Pancreas (tissue), 10 donors: ENCODE measurements around the gene OR2AT4. TPM values are rescaled to one million over a fixed set of nuclear protein-coding genes. Genes with fewer than 3 reads are reported as not detected.
"Not testable (repeated sequence)": the region's sequence is repeated elsewhere in the genome, so short reads cannot be mapped to it uniquely, and the experiment has no call there.

Experiments used
- ATAC-seq, 4 donors: fragments of 200-7000 bp; cut with Tn5 transposase; one replicate each; pipeline versions ENCODE4 v1.8.0 to v1.9.1; 2020; ENCODE audit warnings: mild to moderate bottlenecking in 4 of 4, moderate library complexity in 4 of 4
- DNase-seq, 6 donors: peaks; one replicate each; pipeline ENCODE4 v3.0.0-alpha.2; 2020
- FAIRE-seq: peaks from 2 replicates; lab custom pipeline; 2012; peaks lifted over from hg19 to GRCh38; lab: Jason Lieb, UNC
- H3K27ac ChIP-seq, 4 donors: fragments of 200-600 bp; sonication (generic); 1 replicate in 3 of 4; 2 replicates in 1 of 4; pipeline versions ENCODE4 v1.5.0 to v1.8.0; 2020
- H3K27me3 ChIP-seq, 4 donors: fragments of 200-600 bp; one replicate each; pipeline ENCODE4 v1.8.0; 2021
- H3K36me3 ChIP-seq, 3 donors: fragments of 200-600 bp; sonication (generic) in 1 of 3; one replicate each; pipeline versions ENCODE4 v1.5.0 to v1.8.0; 2020 to 2021
- H3K4me1 ChIP-seq, 3 donors: fragments of 200-600 bp; one replicate each; pipeline ENCODE4 v1.8.0; 2021
- H3K4me3 ChIP-seq, 4 donors: fragments of 200-600 bp; sonication (generic) in 2 of 4; one replicate each; pipeline versions ENCODE4 v1.5.0 to v1.8.0; 2020 to 2021
- H3K9me3 ChIP-seq, 4 donors: fragments of 200-600 bp; one replicate each; pipeline ENCODE4 v1.8.0; 2021
- WGBS, 2 donors: extraction: QIAGEN DNeasy Blood & Tissue Kit; methylation state at CpG; one replicate each; pipeline ENCODE4 v1.1.7; 2013; 5-methylcytosine and 5-hydroxymethylcytosine counted together
- intact Hi-C, 3 donors: fragments of 100-400 bp; cut with DNase I; formaldehyde crosslinking; loops; one replicate each; pipeline versions ENCODE4 v1.11.1 to v1.14.2; 2022
- polyA plus RNA-seq, 2 donors: library from polyadenylated mRNA; stranded (reverse); fragments of 200-250 nt; gene quantifications; one replicate each; pipeline ENCODE4 v1.2.3, GENCODE V29; 2013
- total RNA-seq, 6 donors: library from RNA; stranded (reverse); fragmentation: NEBNext Ultra II Directional in 4 of 6; extraction: Animal tissue kit (Norgen Biotek cat#: 25700) in 4 of 6; gene quantifications; one replicate each; pipeline versions ENCODE4 v1.2.1 to v1.2.4, GENCODE V29; 2021 to 2023
- TF ChIP-seq, protein P1 (sequence below), 4 donors: fragments of 200-600 bp; sonication (generic) in 3 of 4; IDR thresholded peaks; one replicate each; pipeline versions ENCODE4 v1.5.0 to v1.8.0; 2021; ENCODE audit warnings: antibody characterized with exemption in 4 of 4
- donor health status: healthy with polysubstance abuse.
- donor health status: DM: no; HTN: no; CAD: no; lungs with moderate emphysema.
- donor health status: DM: no; HTN: no; CAD: no.
- donor health status: control.
- donor health status: control.
- donor health status: Bipolar disorder and iron deficiency.
- donor health status: DM: yes; HTN: yes; CAD: no.
- donor health status: DM: no; HTN: no; CAD: no.
- donor health status: DM: no; HTN: no; CAD: no.
- donor health status: DM: yes; HTN: yes; CAD: no.

Gene OR2AT4
- total and polyA plus RNA-seq, 8 donors, result under 0.01 TPM; not detected in 7

DNA sequence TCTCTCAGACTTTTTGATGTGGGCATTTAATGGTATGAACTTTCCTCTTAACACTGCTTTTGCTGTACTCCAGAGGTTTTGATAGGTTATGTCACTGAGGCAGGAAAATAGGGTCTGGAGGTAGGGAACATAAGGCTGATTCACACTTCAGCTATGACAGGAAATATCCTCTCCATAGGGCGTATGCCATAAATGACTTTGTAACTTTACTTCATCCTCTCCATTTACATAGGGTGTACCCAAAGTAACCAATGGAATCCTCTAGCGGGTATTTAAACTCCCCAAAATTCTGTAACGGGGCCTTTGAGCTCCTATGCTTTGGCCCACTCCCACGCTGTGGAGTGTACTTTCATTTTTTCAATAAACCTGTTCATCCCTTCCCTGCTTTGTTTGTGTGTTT, 49.5 kb downstream of the OR2AT4 start:
- DNase-seq (no peak), ATAC-seq (no peak), FAIRE-seq (no peak)
- Histone ChIP-seq H3K27ac (no peak overlapping the region), H3K27me3 (no peaks in the 10 kb centered on the region), H3K4me3 (no peak overlapping the region), H3K9me3 (no peaks in the 10 kb centered on the region), H3K4me1 (peaks cover 0 to 9% (median 0%) of the 10 kb centered on the region in 3 donors), H3K36me3 (no peaks in the 10 kb centered on the region)
- intact Hi-C loops, result no loop called here
- 90 to 92% methylated on average over 4 of the region's 4 CpGs for WGBS, 2 donors
- TF ChIP-seq, protein P1, sequence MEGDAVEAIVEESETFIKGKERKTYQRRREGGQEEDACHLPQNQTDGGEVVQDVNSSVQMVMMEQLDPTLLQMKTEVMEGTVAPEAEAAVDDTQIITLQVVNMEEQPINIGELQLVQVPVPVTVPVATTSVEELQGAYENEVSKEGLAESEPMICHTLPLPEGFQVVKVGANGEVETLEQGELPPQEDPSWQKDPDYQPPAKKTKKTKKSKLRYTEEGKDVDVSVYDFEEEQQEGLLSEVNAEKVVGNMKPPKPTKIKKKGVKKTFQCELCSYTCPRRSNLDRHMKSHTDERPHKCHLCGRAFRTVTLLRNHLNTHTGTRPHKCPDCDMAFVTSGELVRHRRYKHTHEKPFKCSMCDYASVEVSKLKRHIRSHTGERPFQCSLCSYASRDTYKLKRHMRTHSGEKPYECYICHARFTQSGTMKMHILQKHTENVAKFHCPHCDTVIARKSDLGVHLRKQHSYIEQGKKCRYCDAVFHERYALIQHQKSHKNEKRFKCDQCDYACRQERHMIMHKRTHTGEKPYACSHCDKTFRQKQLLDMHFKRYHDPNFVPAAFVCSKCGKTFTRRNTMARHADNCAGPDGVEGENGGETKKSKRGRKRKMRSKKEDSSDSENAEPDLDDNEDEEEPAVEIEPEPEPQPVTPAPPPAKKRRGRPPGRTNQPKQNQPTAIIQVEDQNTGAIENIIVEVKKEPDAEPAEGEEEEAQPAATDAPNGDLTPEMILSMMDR (IDR thresholded peaks at IDR 0.05), result no peak

DNA sequence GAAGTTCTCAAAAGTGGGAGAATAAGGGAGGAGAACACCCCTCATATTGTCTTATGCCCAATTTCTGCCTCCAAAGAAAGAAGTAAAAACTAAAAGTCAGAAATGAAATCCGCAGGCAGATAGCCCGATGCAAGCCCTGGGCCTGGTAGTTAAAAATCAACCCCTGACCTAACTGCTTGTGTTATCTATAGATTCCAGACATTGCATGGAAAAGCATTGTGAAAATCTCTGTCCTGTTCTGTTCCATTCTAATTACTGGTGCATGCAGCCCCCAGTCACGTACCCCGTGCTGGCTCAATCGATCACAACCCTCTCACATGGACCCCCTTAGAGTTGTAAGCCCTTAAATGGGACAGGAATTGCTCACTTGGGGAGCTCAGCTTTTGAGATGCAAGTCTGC, 50.0 kb downstream of the OR2AT4 start:
- H3K36me3 ChIP-seq, H3K4me3 ChIP-seq, H3K9me3 ChIP-seq, H3K27me3 ChIP-seq, H3K4me1 ChIP-seq, intact Hi-C loops, DNase-seq, ATAC-seq, FAIRE-seq, H3K27ac ChIP-seq: not testable (repeated sequence)
- 60 to 69% methylated on average over 5 of the region's 5 CpGs for WGBS, 2 donors

DNA sequence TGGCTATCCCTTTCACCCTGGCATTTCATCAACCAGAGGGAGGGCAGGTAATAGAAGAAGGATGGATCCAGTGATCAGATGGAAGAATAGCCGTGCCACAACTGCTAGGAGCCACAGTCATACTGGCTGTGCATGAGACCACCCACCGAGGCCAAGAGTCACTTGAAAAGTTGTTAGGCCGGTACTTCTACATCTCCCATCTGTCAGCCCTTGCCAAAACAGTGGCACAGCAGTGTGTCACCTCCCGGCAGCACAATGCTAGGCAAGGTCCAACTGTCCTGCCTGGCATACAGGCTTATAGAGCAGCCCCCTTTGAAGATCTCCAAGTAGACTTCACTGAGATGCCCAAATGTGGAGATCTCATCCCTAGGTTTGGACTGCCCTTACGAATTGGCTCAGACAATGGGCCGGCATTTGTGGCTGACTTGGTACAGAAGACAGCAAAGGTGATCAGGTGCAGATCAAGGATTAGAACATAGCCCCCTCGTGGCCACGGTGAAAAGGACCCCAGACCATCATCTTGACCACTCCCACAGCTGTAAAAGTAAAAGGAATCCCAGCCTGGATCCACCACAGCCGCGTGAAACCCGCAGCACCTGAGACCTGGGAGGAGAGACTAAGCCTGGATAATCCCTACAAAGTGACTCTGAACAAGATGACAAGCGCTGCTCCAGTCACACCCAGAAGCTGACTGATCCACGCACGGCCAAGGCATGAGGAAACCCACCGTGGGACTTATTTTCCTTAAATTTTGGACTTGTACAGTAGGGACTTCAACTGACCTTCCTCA, 52.1 kb downstream of the OR2AT4 start:
- FAIRE-seq, DNase-seq, H3K4me1 ChIP-seq, ATAC-seq, H3K4me3 ChIP-seq, H3K36me3 ChIP-seq, H3K27ac ChIP-seq, H3K9me3 ChIP-seq, intact Hi-C loops, H3K27me3 ChIP-seq: not testable (repeated sequence)
- WGBS, 2 donors, result 79 to 85% methylated on average over 15 of the region's 15 CpGs

DNA sequence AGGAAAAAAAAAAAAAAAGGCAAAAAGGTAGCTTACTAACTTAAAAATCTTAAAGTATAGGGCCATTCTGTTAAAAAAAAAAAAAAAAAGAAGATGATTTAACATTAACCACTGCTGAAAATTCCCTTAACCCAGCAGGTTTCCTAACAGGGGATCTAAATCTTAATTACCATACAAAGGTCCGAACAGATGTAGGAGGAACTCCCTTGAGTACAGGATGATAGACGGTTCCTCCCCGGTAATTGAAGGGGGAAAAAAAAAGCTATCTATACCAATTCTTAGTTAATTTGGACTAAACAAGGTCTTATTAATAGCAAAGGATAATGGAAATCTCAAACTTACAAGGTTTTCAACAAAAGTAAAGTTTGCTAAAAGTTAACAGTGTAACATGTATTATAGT, 54.9 kb downstream of the OR2AT4 start:
- intact Hi-C loops, H3K27me3 ChIP-seq, H3K9me3 ChIP-seq, DNase-seq, FAIRE-seq, H3K27ac ChIP-seq, H3K36me3 ChIP-seq, H3K4me1 ChIP-seq, H3K4me3 ChIP-seq, ATAC-seq: not testable (repeated sequence)
- WGBS, 2 donors, result 52 to 71% methylated on average over 3 of the region's 3 CpGs

DNA sequence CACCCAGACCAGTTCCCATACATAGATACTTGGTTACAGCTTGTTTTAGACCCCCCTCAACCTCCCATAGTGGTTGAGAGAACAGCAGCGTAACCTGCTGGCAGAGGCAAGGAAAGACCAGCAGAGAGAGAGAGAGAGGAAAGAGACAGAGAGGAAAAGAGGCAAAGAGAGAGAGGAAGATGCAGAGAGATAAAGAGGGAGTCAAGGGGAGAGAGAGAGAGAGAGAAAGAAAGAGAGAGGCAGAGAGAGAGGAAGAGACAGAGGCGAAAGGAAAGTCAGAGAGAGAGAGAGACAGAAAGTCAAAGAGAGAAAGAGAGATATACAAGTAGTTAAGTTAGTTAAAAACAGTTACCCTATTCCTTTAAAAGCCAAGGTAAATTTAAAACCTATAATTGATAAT, 55.4 kb downstream of the OR2AT4 start:
- no peak overlapping the region for H3K4me3 ChIP-seq
- H3K27me3 ChIP-seq, result no peaks in the 10 kb centered on the region
- FAIRE-seq (no peak), ATAC-seq (no peak), DNase-seq (no peak)
- WGBS, 2 donors, result 92 to 94% methylated on average over 2 of the region's 2 CpGs
- H3K4me1 ChIP-seq, result no peaks in the 10 kb centered on the region
- no peak overlapping the region for H3K27ac ChIP-seq
- no peaks in the 10 kb centered on the region for H3K36me3 ChIP-seq
- H3K9me3 ChIP-seq, result no peaks in the 10 kb centered on the region
- TF ChIP-seq, protein P1 (IDR thresholded peaks at IDR 0.05), result no peak
- intact Hi-C loops, result no loop called here

DNA sequence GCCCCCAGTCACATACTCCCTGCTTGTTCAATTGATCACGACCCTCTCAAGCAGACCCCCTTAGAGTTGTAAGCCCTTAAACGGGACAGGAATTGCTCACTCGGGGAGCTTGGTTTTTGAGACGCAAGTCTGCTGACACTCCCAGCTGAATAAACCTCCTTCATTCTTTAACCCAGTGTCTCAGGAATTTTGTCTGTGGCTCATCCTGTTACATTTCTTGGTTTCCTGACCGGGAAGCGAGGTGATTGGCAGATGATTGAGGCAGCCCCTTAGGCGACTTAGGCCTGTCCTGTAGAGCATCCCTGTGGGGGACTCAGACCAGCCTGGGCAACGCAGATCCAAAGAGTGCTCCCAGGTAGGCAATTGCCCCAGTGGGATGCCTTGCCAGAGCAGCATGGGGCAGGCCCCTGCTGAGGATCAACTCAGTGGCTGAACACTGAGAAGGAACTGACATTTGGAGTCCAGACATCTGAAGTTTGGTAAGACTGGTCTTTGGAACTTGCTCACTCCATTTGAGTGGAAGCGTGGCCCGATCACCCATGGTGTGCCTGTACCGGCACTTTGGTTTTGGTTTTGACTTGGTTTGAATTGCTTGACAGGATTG, 56.4 kb downstream of the OR2AT4 start:
- 88 to 92% methylated on average over 11 of the region's 11 CpGs for WGBS, 2 donors
- H3K27ac ChIP-seq, result no peak overlapping the region
- FAIRE-seq (no peak), DNase-seq (no peak), ATAC-seq (no peak)
- no peaks in the 10 kb centered on the region for H3K36me3 ChIP-seq
- TF ChIP-seq, protein P1 (IDR thresholded peaks at IDR 0.05), result no peak
- H3K9me3 ChIP-seq, result no peaks in the 10 kb centered on the region
- H3K4me1 ChIP-seq, result no peaks in the 10 kb centered on the region
- no peak overlapping the region for H3K4me3 ChIP-seq
- H3K27me3 ChIP-seq, result no peaks in the 10 kb centered on the region
- intact Hi-C loops, result no loop called here
